Suprapubic skin (tissue), 3 donors: Measurements from ENCODE around the gene CALML5.

ENCODE experiments used
- CTCF ChIP-seq, 2 donors: fragments of 200-600 bp in 1 of 2; fragments of 450-650 bp in 1 of 2; sonication (generic) in 1 of 2; IDR thresholded peaks; one replicate each; pipeline ENCODE4 v1.5.1; 2016 to 2019; ENCODE audit warnings: antibody characterized with exemption in 2 of 2, mild to moderate bottlenecking in 1 of 2, moderate library complexity in 1 of 2
- EP300 ChIP-seq: sonication (generic); formaldehyde crosslinking; IDR thresholded peaks from one replicate; pipeline ENCODE4 v1.6.1; 2017; ENCODE audit warnings: antibody characterized with exemption
- POLR2A ChIP-seq, 2 donors: fragments of 450-650 bp; IDR thresholded peaks; one replicate each; pipeline ENCODE4 v1.6.1; 2017; ENCODE audit warnings: antibody characterized with exemption in 2 of 2, mild to moderate bottlenecking in 2 of 2, moderate library complexity in 2 of 2

GRCh38 chr10:5500162-5500670, 846 bp upstream of the CALML5 start:
- no peak for TF ChIP-seq CTCF (IDR thresholded peaks at IDR 0.05)
- TF ChIP-seq POLR2A (IDR thresholded peaks at IDR 0.05) = no peak
- TF ChIP-seq EP300 = no peak
